Choroid plexus epithelial cell (primary cell): ENCODE results near the gene DSG3.

Source experiments
- DNase-seq: peaks from one replicate; pipeline ENCODE4 v3.0.0-alpha.2; 2010; ENCODE audit warnings: low read depth
- H3K4me3 ChIP-seq: 2 replicates; pipeline ENCODE4 v1.5.1; 2011; ENCODE audit warnings: low read depth, mild to moderate bottlenecking, control low read depth, low read length, moderate library complexity
- CTCF ChIP-seq: conservative IDR thresholded peaks from 2 replicates; pipeline ENCODE4 v1.5.1; 2011; ENCODE audit warnings: low read depth, mild to moderate bottlenecking, control low read depth, inconsistent platforms, low read length, moderate library complexity

The DSG3 gene

GRCh38 chr18:31407649-31408048 lies 39.9 kb upstream of the DSG3 start:
- no peak overlapping the region for H3K4me3 ChIP-seq
- no peak for DNase-seq
- TF ChIP-seq CTCF: no peak

GRCh38 chr18:31409276-31409675 lies 38.3 kb upstream of the DSG3 start:
- no peak for TF ChIP-seq CTCF
- DNase-seq: no peak
- H3K4me3 ChIP-seq: no peak overlapping the region

- no peak overlapping the region for H3K4me3 ChIP-seq
- TF ChIP-seq CTCF: no peak
- no peak for DNase-seq
These were observed 36.6 kb upstream of the DSG3 start for GRCh38 chr18:31410716-31411483.

GRCh38 chr18:31413137-31413536 lies 34.4 kb upstream of the DSG3 start:
- no peak for TF ChIP-seq CTCF
- H3K4me3 ChIP-seq: no peak overlapping the region
- DNase-seq: no peak

- DNase-seq: no peak
- no peak overlapping the region for H3K4me3 ChIP-seq
- no peak for TF ChIP-seq CTCF
These were observed 29.7 kb upstream of the DSG3 start for GRCh38 chr18:31417850-31418249.

GRCh38 chr18:31419457-31419932 lies 28.0 kb upstream of the DSG3 start:
- DNase-seq: no peak
- no peak for TF ChIP-seq CTCF
- H3K4me3 ChIP-seq: no peak overlapping the region

GRCh38 chr18:31420032-31420431 lies 27.5 kb upstream of the DSG3 start:
- H3K4me3 ChIP-seq: no peak overlapping the region
- no peak for DNase-seq

More at GRCh38 chr18:31420032-31420431, 27.5 kb upstream of the DSG3 start:
- no peak for TF ChIP-seq CTCF
